Glomerular endothelial cell (primary cell): ENCODE data around the gene FNDC5. TPM values are rescaled to one million over a fixed set of nuclear protein-coding genes. Genes with fewer than 3 reads are reported as not detected.

ENCODE experiments used
- DNase-seq: peaks from one replicate; pipeline ENCODE4 v3.0.0-alpha.2; 2011; ENCODE audit warnings: low read depth, low spot score; ENCODE audit errors: extremely low read depth
- total RNA-seq: library from RNA; depleted of rRNA; stranded (reverse); fragments of >200 nt; gene quantifications from 2 replicates; pipeline ENCODE4 v1.2.3, GENCODE V29; 2015

FNDC5 gene
- total RNA-seq, 1 donor from 2014 or later, result 0.99 TPM

- no peak for DNase-seq
Observed at GRCh38 chr1:32898056-32898455, 27.3 kb upstream of the FNDC5 start.

GRCh38 chr1:32897082-32898049 lies 26.7 kb upstream of the FNDC5 start:
- no peak for DNase-seq

- no peak for DNase-seq
Observed at GRCh38 chr1:32896451-32896850, 25.7 kb upstream of the FNDC5 start.

DNA sequence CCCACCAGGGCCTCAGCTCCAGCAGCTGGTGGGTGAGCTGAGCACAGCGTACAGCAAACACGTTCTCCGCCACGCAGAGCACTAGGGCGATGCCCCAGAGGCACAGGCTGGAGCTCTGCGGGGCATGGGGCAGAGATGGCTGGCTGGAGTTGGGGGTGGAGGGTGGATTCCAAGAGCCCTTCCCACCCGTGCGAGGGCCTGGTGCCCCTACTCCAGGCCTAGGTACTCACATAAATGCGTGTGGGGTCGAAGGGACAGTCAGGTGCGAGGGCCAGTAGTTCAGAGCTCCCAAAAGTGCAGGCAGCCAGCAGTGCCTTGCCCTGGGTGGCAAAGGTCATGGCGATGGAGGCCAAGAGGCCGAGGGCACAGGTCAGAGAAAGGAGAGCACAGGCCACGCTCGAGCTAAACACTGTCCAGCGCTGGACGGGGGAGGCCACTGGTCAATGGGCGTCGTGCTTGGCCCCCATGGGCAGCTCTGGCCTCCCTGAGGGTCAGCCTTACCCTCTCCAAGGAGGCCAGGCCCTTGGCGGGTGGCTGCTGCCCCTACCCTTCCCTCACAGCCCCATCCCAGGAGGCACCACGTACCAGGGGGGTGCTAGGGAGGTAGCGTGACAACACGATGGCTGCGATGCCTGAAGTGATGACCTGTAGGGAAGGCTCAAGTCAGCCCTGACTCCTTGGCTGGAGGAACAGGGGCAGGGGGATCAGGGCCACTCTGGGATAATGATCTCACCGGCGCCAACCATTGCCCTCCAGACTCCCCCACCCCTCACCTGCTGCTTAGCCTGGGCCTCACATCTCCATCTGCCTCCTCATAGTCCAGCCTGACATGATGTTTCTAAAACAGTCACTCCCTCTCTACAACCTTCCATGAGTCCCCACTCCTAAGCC lies 24.9 kb upstream of the FNDC5 start:
- DNase-seq, result no peak

DNA sequence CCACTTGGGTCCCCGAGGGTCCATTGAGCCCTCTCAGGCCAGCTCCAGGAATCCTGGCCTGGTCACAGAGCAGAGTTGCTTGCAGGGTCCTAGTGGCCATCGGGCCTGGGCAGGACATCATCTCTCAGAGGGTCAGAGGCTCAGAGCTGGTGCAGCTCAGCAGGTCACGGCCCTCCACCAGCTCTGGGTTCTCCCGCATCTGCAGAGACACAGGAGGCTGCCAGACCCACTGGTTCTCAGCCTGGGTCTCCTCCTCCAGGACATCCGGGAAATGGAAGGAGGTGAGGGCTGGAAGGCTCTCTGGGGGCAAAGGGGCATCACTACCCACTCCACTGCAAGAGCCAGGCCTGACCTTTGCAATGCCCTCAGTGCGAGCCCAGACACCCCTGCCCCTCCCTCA lies 24.0 kb upstream of the FNDC5 start:
- no peak for DNase-seq

DNA sequence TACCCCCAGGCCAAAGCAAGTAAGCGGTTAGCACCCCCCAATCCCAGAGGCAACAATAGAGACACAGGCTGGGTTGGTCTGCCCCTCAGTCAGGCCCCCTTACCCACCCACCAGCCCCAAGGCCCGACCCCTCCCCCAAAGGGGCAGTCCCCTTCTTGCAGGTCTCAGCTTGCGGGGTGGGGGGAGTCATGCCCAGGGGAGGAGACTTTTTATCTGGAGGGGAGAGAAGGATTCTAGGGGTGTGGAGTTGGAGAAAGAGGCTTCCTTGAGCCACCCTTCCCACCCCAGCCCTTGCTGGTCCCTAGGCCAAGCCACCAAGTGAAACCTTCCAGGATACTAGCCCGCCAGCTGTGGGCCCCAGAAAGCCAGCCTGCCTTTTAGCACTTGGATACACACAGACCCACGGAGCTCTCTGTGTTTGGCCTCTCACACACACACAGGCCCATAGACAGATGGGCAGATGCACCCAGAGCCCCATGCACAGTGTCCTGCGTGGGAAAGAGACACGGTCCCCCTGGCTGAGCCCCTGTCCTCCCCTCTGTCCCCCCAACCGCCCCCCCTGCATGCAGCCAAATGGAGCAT lies 23.4 kb upstream of the FNDC5 start:
- no peak for DNase-seq

DNA sequence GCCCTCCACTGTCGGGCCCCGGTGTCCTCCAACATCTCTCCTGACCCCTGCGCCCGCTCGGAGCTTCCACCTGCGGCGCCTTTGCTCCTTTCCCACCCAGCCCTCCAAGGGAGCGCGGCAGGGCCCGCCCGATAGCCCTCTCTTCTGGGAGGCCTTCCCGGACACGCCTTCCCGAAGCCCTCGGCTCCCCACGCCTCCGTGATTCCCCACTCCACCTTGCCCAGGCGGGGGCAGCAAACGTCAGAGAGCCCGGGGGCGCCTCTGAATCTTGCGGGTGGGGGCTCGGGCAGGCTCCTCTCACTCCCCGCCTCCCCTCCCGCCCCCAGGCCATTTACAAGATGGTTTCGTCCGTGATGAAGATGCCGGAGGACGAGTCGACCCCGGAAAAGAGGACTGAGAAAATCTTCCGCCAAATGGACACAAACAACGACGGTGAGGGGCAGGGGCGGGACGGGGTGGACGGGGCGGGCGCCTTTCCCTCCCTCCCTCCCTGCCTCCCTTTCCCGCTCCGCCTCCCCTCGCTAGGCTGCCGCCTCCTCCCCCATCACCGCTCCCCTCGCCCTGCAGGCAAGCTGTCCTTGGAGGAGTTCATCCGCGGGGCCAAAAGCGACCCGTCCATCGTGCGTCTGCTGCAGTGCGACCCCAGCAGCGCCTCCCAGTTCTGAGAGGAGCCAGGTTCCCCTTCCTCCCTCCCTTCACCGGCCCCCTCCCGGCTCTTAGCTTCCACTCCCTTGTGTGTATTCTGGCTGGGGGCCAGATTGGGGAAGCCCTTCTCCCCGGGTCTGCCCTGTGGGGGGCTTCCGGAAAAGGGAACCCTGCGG lies 22.7 kb upstream of the FNDC5 start:
- DNase-seq, result no peak

DNA sequence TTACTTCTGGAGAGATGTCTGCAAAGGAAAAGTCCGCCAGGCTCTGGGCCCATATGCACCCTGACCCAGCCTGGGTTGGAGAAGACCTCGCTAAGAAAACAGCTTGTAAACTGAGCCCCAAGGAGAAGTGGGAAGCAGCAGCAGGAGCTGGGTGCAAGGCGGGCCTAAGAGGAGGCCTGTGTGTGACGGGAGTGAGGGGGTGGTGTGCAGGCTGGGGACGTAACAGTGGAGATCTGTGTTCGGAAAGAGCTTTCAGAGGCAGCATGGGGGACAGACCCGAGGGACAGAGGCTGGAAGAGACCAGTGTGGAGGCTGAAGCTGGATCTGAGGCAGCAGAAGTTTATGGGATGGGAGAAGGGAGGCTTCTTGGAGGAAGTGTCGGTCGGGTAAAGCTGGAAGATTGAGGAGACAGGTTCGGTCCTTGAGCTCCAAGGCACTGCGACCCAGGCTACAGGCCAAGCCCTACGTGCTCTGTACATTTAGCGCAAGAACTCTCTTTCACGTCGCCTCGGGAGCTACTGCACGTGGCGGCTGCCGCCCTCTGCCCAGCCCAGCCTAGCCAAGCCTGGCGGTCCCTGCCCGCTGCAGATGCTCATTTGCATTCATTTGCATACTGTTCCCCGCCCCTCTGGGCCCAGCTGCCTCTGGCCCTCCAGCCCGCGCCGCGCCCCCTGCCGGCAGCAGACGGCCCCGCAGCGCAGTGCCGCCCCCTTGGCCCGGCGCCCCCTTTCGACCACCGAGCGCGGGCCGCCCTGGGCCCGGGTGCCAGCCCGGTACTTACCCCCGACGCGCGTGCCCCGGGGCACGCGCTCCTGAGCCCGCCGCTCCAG lies 21.9 kb upstream of the FNDC5 start:
- no peak for DNase-seq

DNA sequence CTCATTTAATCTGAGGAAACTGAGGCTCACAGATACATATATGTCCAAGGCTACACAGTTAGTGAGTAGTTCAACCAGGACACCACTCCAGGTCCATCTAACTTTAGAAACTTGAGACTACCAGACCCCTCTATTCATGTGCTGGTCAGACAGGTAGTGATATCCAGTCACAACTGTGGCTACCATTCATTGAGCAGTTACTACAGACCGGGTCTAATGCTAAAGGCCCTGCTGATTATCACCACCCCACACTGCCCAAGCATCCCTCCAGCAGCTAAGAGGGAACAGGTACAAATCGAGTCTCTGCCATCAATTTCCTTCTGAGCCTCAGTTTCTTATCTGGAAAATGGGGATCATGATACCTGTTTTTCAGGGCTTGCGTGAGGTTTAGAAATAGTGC lies 20.9 kb upstream of the FNDC5 start:
- no peak for DNase-seq

DNA sequence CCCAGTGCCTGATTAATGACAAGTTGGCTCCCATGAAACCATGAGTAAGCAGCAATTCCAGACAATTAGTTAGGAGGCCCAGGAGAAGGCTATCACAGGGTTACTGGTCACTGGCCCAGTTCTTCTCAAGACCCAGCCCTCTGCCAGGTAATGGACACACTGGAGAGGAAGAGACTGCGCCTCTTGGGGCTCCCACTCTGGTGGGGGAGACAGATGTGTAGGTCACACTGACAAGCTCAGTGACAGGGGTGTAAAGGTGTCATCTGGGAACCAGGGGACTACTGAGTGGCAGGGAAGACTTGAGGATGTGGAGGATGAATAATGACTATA lies 20.5 kb upstream of the FNDC5 start:
- DNase-seq, result no peak

GRCh38 chr1:32890516-32891240 lies 20.0 kb upstream of the FNDC5 start:
- DNase-seq, result no peak

- no peak for DNase-seq
Observed at GRCh38 chr1:32889731-32890278, 19.1 kb upstream of the FNDC5 start.

DNA sequence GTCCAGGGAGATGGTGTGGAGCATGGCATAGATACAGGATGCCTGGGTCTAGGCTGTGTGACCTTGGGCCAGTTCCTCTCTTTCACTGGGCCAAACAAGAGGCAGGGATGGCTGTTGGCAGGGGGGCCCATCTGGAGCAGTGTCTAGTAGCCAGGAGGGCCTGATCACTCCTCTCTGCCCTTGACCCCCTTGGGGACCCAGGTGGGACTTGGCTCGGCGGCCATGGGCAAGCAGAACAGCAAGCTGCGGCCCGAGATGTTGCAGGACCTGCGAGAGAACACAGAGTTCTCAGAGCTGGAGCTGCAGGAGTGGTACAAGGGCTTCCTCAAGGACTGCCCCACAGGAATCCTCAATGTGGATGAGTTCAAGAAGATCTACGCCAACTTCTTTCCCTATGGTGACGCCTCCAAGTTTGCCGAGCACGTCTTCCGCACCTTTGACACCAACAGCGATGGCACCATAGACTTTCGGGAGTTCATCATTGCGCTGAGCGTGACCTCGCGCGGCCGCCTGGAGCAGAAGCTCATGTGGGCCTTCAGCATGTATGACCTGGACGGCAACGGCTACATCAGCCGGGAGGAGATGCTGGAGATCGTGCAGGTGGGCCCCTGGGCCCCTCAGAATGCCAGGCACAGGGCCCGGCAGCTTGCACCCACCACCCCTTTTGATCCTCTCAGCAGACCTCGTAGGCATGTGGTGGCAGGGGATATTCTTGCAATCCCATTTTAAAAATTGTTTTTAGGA lies 18.1 kb upstream of the FNDC5 start:
- DNase-seq, result no peak

GRCh38 chr1:32888134-32888533 lies 17.4 kb upstream of the FNDC5 start:
- DNase-seq, result no peak

- no peak for DNase-seq
Observed at GRCh38 chr1:32887623-32888022, 16.9 kb upstream of the FNDC5 start.

GRCh38 chr1:32886828-32887414 lies 16.2 kb upstream of the FNDC5 start:
- no peak for DNase-seq

- DNase-seq, result no peak
Observed at GRCh38 chr1:32886004-32886827, 15.5 kb upstream of the FNDC5 start, which contains the start of gene HPCA. HPCA (plus strand) TSS chr1:32886491; CDS start chr1:32888899, 2,408 bp downstream.
